ENCODE data around the gene ENTPD5. TPM values are rescaled to one million over a fixed set of nuclear protein-coding genes. Genes with fewer than 3 reads are reported as not detected.
"Not testable (repeated sequence)": the region's sequence is repeated elsewhere in the genome, so short reads cannot be mapped to it uniquely, and the experiment has no call there.

The ENTPD5 gene
- total RNA-seq, 2 donors from 2014 or later, result 10.6 to 12.2 TPM

- no peak for DNase-seq (ENCODE audit: low spot score)
- intact Hi-C loops (cut with DNase I), result no loop called here
These were observed 4.8 kb downstream of the ENTPD5 start for GRCh38 chr14:74014299-74014698.

GRCh38 chr14:74008843-74009499 lies 10.1 kb downstream of the ENTPD5 start:
- no peak for DNase-seq (ENCODE audit: low spot score)
- intact Hi-C loops (cut with DNase I), result no loop called here

- DNase-seq (ENCODE audit: low spot score), result not testable (repeated sequence)
These were observed 13.4 kb downstream of the ENTPD5 start for GRCh38 chr14:74005664-74006063.

GRCh38 chr14:73998726-73999125 lies 20.4 kb downstream of the ENTPD5 start:
- intact Hi-C loops (cut with DNase I), result no loop called here

More at GRCh38 chr14:74005664-74006063, 13.4 kb downstream of the ENTPD5 start:
- intact Hi-C loops (cut with DNase I), result not testable (repeated sequence)

GRCh38 chr14:73997944-73998447 lies 21.1 kb downstream of the ENTPD5 start:
- no peak for DNase-seq (ENCODE audit: low spot score)
- intact Hi-C loops (cut with DNase I), result no loop called here

More at GRCh38 chr14:73998726-73999125, 20.4 kb downstream of the ENTPD5 start:
- DNase-seq (ENCODE audit: low spot score), result no peak

- intact Hi-C loops (cut with DNase I), result no loop called here
- DNase-seq (ENCODE audit: low spot score), result no peak
These were observed 21.8 kb downstream of the ENTPD5 start for GRCh38 chr14:73997108-73997943.

GRCh38 chr14:73996731-73997107 lies 22.4 kb downstream of the ENTPD5 start:
- intact Hi-C loops (cut with DNase I), result no loop called here

GRCh38 chr14:73995977-73996378 lies 23.1 kb downstream of the ENTPD5 start:
- DNase-seq (ENCODE audit: low spot score), result no peak
- intact Hi-C loops (cut with DNase I), result no loop called here

More at GRCh38 chr14:73996731-73997107, 22.4 kb downstream of the ENTPD5 start:
- no peak for DNase-seq (ENCODE audit: low spot score)

GRCh38 chr14:73994926-73995325 lies 24.2 kb downstream of the ENTPD5 start:
- intact Hi-C loops (cut with DNase I); DNase-seq (ENCODE audit: low spot score): not testable (repeated sequence)

- DNase-seq (ENCODE audit: low spot score), result no peak
- intact Hi-C loops (cut with DNase I), result no loop called here
These were observed 28.0 kb downstream of the ENTPD5 start for GRCh38 chr14:73991092-73991491.

GRCh38 chr14:73988656-73989055 lies 30.4 kb downstream of the ENTPD5 start:
- intact Hi-C loops (cut with DNase I); DNase-seq (ENCODE audit: low spot score): not testable (repeated sequence)

- intact Hi-C loops (cut with DNase I), result no loop called here
- DNase-seq (ENCODE audit: low spot score), result no peak
These were observed 31.0 kb downstream of the ENTPD5 start for GRCh38 chr14:73988065-73988464.

GRCh38 chr14:73977896-73978295 lies 41.2 kb downstream of the ENTPD5 start:
- no peak for DNase-seq (ENCODE audit: low spot score)
- intact Hi-C loops (cut with DNase I), result no loop called here

- intact Hi-C loops (cut with DNase I), result no loop called here
- no peak for DNase-seq (ENCODE audit: low spot score)
These were observed 43.0 kb downstream of the ENTPD5 start for GRCh38 chr14:73976125-73976524.

GRCh38 chr14:73973497-73973896 lies 45.6 kb downstream of the ENTPD5 start:
- intact Hi-C loops (cut with DNase I), result no loop called here
- no peak for DNase-seq (ENCODE audit: low spot score)

- no peak for DNase-seq (ENCODE audit: low spot score)
- intact Hi-C loops (cut with DNase I), result no loop called here
These were observed 50.2 kb downstream of the ENTPD5 start for GRCh38 chr14:73968885-73969284.

- no peak for DNase-seq (ENCODE audit: low spot score)
- intact Hi-C loops (cut with DNase I), result no loop called here
These were observed 53.9 kb downstream of the ENTPD5 start for GRCh38 chr14:73965216-73965615.

- intact Hi-C loops (cut with DNase I), result no loop called here
- DNase-seq (ENCODE audit: low spot score), result no peak
These were observed 57.9 kb downstream of the ENTPD5 start for GRCh38 chr14:73961192-73961591.

- no peak for DNase-seq (ENCODE audit: low spot score)
- intact Hi-C loops (cut with DNase I), result no loop called here
These were observed 60.5 kb downstream of the ENTPD5 start for GRCh38 chr14:73958591-73958990.

GRCh38 chr14:73955674-73956073 lies 63.4 kb downstream of the ENTPD5 start:
- no peak for DNase-seq (ENCODE audit: low spot score)
- intact Hi-C loops (cut with DNase I), result no loop called here
